HG02870 (cell line): ENCODE measurements around the gene SLC25A30.
"Not testable (repeated sequence)": the region's sequence is repeated elsewhere in the genome, so short reads cannot be mapped to it uniquely, and the experiment has no call there.

ENCODE experiments used
- ATAC-seq: cut with Tn5 transposase; IDR thresholded peaks from one replicate; pipeline ENCODE4 v1.9.1; 2021; ENCODE audit warnings: mild to moderate bottlenecking, moderate library complexity; ENCODE audit not compliant: unreplicated experiment

SLC25A30 gene

GRCh38 chr13:45370922-45371406 is 47.2 kb downstream of the SLC25A30 start:
- no peak for ATAC-seq

- ATAC-seq: no peak
These were observed 49.1 kb downstream of the SLC25A30 start for GRCh38 chr13:45369116-45369515.

- ATAC-seq: no peak
These were observed 49.6 kb downstream of the SLC25A30 start for GRCh38 chr13:45368571-45368970.

DNA sequence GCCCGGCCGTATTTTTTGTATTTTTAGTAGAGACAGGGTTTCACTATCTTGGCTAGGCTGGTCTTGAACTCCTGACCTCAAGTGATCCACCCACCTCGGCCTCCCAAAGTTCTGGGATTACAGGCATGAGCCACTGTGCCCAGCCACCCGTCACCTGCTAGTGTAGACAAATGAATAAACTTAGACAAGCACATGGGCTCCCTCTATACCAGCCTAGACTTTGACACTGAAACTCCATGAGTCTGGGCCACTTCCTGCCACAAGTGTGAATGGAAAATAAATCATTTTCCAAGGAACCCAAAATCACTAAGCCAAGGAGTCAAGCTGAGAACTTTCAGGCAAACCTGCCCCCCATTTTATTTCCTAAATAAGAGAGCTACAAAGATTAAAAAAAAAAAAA is 50.2 kb downstream of the SLC25A30 start:
- ATAC-seq: no peak

- peak; percentile 97 for ATAC-seq
These were observed 50.8 kb downstream of the SLC25A30 start for GRCh38 chr13:45367358-45367757.

DNA sequence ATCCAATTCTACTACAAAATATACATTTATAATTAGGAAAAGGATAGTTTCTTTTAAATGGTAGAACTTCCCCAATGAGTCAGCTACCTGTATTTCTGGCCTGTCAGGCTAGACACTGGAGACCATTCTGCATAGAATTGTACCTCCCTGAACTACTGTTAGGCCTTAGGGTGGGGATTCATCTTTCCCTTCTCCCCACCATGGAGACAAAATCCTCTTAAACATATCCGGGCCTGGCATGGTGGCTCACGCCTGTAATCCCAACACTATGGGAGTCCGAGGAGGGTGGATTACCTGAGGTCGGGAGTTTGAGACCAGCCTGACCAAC is 52.7 kb downstream of the SLC25A30 start:
- no peak for ATAC-seq

- ATAC-seq: no peak
These were observed 53.2 kb downstream of the SLC25A30 start for GRCh38 chr13:45364876-45365557.

GRCh38 chr13:45362939-45363338 is 55.2 kb downstream of the SLC25A30 start:
- ATAC-seq: no peak

GRCh38 chr13:45361596-45362206 is 56.5 kb downstream of the SLC25A30 start:
- no peak for ATAC-seq

GRCh38 chr13:45356966-45357672 is 61.1 kb downstream of the SLC25A30 start:
- no peak for ATAC-seq

DNA sequence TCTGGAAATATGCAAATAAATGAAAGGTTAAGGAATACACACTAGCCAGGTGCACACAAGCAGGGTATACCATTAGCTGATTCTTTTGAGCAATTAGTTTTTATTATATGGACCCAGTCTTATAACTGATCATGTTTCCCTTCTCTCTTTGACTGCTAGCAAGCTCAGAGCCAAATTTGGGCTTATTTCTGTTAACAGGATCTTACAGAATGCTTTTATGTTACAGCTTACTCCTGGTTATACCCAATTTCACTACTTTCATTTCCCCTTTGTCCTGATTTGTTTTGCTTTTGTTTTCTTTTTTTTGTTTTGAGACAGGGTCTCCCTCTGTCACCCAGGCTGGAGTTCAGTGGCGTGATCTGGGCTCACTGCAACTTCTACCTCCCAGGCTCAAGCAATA is 64.3 kb downstream of the SLC25A30 start:
- no peak for ATAC-seq

DNA sequence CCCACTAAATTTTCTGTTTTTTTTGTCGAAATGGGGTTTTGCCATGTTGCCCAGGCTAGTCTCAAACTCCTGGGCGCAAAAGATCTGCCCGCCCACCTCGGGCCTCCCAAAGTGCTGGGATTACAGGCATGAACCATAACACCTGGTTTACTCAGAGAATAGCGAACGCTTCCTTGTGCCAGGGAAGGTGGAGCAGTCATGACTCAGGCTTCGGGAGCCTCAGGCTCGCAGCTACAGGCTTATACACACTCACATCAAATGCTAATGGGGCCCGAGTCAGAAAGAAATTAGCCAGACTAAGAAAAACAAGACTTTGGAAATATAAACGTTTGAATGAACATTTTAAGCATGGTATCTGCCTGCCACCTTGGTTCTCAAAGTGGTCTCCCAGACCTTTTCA is 66.1 kb downstream of the SLC25A30 start:
- ATAC-seq: no peak

DNA sequence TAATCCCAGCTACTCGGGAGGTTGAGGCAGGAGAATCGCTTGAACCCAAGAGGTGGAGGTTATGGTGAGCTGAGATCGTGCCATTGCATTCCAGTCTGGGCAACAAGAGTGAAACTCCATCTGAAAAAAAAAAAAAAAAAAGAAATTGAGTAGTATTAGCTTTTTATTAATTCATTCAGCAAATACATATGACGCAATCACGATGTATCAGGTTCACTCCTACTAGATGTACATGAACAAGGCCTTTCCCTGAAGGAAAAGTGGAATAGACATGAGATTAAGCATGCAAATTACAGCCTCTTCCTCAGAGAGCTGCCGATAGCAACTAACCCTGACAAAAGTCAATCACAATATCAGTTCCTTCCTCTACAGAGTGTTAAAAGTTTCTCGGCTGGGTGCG is 68.0 kb downstream of the SLC25A30 start:
- no peak for ATAC-seq

DNA sequence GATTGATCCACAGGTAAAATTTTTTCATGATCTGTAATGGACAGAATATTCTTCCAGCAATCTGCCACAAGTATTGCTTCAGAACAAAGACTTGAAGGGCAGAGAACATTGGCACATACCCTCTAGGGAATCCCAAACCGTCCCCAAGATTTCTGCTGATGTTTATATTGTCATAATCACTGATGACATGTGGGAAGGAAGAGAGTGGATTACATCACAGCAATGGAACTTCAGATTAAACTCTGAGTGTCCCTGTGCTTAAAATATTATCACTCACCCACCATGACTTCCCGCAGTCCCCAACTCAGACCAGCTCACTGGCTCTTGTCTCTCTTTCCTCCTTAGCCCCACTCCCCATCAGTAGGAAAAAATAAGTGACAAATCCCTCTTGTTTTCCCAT is 68.7 kb downstream of the SLC25A30 start:
- ATAC-seq: no peak

DNA sequence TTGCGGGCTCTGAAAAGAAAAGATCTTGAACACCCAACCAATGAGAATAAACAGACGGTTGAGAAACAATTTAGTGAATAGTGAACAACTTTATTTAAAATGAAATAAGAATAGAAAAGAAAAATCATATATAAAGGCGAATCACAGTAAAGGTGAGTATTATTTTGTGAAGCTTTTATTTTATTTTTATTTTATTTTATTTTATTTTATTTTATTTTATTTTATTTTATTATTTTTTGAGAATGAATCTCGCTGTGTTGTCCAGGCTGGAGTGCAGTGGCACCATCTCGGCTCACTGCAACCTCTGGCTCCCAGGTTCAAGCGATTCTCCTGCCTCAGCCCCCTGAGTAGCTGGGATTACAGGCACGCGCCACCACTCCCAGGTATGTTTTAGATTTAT is 74.1 kb downstream of the SLC25A30 start:
- ATAC-seq: not testable (repeated sequence)
